CD14-positive monocyte (primary cell): ENCODE results near the gene CDH4. TPM values are rescaled to one million over a fixed set of nuclear protein-coding genes. Genes with fewer than 3 reads are reported as not detected.

ENCODE experiments used
- DNase-seq, 3 donors: peaks; one replicate each; pipeline ENCODE4 v3.0.0-alpha.2; 2011 to 2022
- H2AFZ ChIP-seq: 2 replicates; pipeline ENCODE4 v1.6.0; 2012; ENCODE audit warnings: mild to moderate bottlenecking, low read depth, low read length, inconsistent platforms; ENCODE audit not compliant: insufficient read depth, poor library complexity, severe bottlenecking
- H3K27ac ChIP-seq, 2 donors: 1 replicate in 1 of 2; 2 replicates in 1 of 2; pipeline ENCODE4 v1.5.1; 2012 to 2013; ENCODE audit warnings: low read length in 2 of 2, control low read depth in 1 of 2, inconsistent platforms in 1 of 2, low read depth in 1 of 2, mild to moderate bottlenecking in 1 of 2
- H3K27me3 ChIP-seq, 2 donors: one replicate each; pipeline versions ENCODE4 v1.6.0 to v1.6.1; 2011 to 2013; ENCODE audit warnings: low read length in 2 of 2; ENCODE audit not compliant: control insufficient read depth in 2 of 2, insufficient read depth in 2 of 2
- H3K36me3 ChIP-seq, 2 donors: replicated peaks in 1 of 2; 1 replicate in 1 of 2; 2 replicates in 1 of 2; pipeline versions ENCODE4 v1.5.1 to v1.6.1; 2012 to 2013; ENCODE audit warnings: low read length in 2 of 2, control low read depth in 1 of 2, inconsistent platforms in 1 of 2, mild to moderate bottlenecking in 1 of 2; ENCODE audit not compliant: insufficient read depth in 2 of 2, control insufficient read depth in 1 of 2
- H3K4me1 ChIP-seq, 2 donors: 1 replicate in 1 of 2; 2 replicates in 1 of 2; pipeline versions ENCODE4 v1.5.1 to v1.6.1; 2012 to 2013; ENCODE audit warnings: low read length in 2 of 2, control low read depth in 1 of 2, inconsistent platforms in 1 of 2, mild to moderate bottlenecking in 1 of 2, moderate library complexity in 1 of 2; ENCODE audit not compliant: insufficient read depth in 2 of 2, control insufficient read depth in 1 of 2
- H3K4me2 ChIP-seq: replicated peaks from 2 replicates; pipeline ENCODE3; 2012; ENCODE audit warnings: low read length, moderate library complexity, mild to moderate bottlenecking; ENCODE audit not compliant: poor library complexity, severe bottlenecking; ENCODE audit errors: extremely low read depth
- H3K4me3 ChIP-seq, 3 experiments: fragments of 200-600 bp in 1 of 3; sonication (generic) in 1 of 3; replicated peaks in 1 of 3; 1 replicate in 2 of 3; 2 replicates in 1 of 3; pipeline ENCODE4 v1.5.1; 2011 to 2013; ENCODE audit warnings: low read length in 3 of 3, mild to moderate bottlenecking in 3 of 3, control low read depth in 2 of 3, low read depth in 2 of 3, inconsistent platforms in 1 of 3, moderate library complexity in 1 of 3
- H3K79me2 ChIP-seq: 2 replicates; pipeline ENCODE4 v1.6.0; 2012; ENCODE audit warnings: mild to moderate bottlenecking, control low read depth, inconsistent platforms, low read length, moderate library complexity; ENCODE audit not compliant: insufficient read depth
- H3K9ac ChIP-seq: 2 replicates; pipeline ENCODE4 v1.6.0; 2017; ENCODE audit warnings: low read length, mild to moderate bottlenecking; ENCODE audit not compliant: insufficient read depth, poor library complexity, severe bottlenecking
- H3K9me3 ChIP-seq, 2 donors: replicated peaks in 1 of 2; 1 replicate in 1 of 2; 2 replicates in 1 of 2; pipeline versions ENCODE4 v1.5.1 to v1.6.1; 2012 to 2013; ENCODE audit warnings: low read length in 2 of 2, control low read depth in 1 of 2; ENCODE audit not compliant: control insufficient read depth in 1 of 2, insufficient read depth in 1 of 2
- H4K20me1 ChIP-seq: 2 replicates; pipeline ENCODE4 v1.6.0; 2012; ENCODE audit warnings: mild to moderate bottlenecking, low read length, control low read depth, moderate library complexity; ENCODE audit not compliant: insufficient read depth
- H3K27ac Mint-ChIP-seq, 7 donors: one replicate each; pipeline ENCODE4 v1.8.0; 2020; ENCODE audit warnings: mild to moderate bottlenecking in 7 of 7, mixed read lengths in 7 of 7, moderate library complexity in 6 of 7, inconsistent platforms in 2 of 7
- H3K27me3 Mint-ChIP-seq, 3 donors: one replicate each; pipeline ENCODE4 v1.8.0; 2021 to 2022; ENCODE audit warnings: low read depth in 3 of 3, mild to moderate bottlenecking in 3 of 3, mixed read lengths in 3 of 3, moderate library complexity in 3 of 3, inconsistent platforms in 1 of 3
- H3K36me3 Mint-ChIP-seq, 2 donors: one replicate each; pipeline ENCODE4 v1.8.0; 2020; ENCODE audit warnings: mixed read lengths in 2 of 2, inconsistent platforms in 1 of 2, mild to moderate bottlenecking in 1 of 2
- H3K4me1 Mint-ChIP-seq: one replicate; pipeline ENCODE4 v1.8.0; 2020; ENCODE audit warnings: mild to moderate bottlenecking, mixed read lengths
- H3K4me3 Mint-ChIP-seq, 2 donors: one replicate each; pipeline ENCODE4 v1.8.0; 2020; ENCODE audit warnings: mild to moderate bottlenecking in 2 of 2, mixed read lengths in 2 of 2, moderate library complexity in 1 of 2
- H3K9me3 Mint-ChIP-seq, 7 donors: one replicate each; pipeline ENCODE4 v1.8.0; 2020 to 2022; ENCODE audit warnings: mixed read lengths in 7 of 7, mild to moderate bottlenecking in 6 of 7, moderate library complexity in 6 of 7, inconsistent platforms in 2 of 7
- CTCF ChIP-seq: fragments of 200-600 bp; IDR thresholded peaks from one replicate; pipeline ENCODE4 v1.8.0; 2022; ENCODE audit warnings: antibody characterized with exemption, mild to moderate bottlenecking
- WGBS: methylation state at CpG from one replicate; pipeline ENCODE4 v1.1.5; 2013; ENCODE audit warnings: missing lambda C conversion rate; ENCODE audit not compliant: insufficient coverage; 5-methylcytosine and 5-hydroxymethylcytosine counted together
- intact Hi-C, 2 donors: fragments of 100-400 bp; cut with micrococcal nuclease; formaldehyde crosslinking; loops; one replicate each; pipeline versions ENCODE4 v1.15.0 to v1.15.1; 2023
- polyA plus RNA-seq, 3 donors: library from polyadenylated mRNA; depleted of rRNA in 1 of 3; unstranded in 2 of 3; stranded (reverse) in 1 of 3; fragments of 300-500 nt in 2 of 3; fragments of >200 nt in 1 of 3; fragmentation: Illumina TruSeq in 2 of 3; gene quantifications; 1 replicate in 2 of 3; 2 replicates in 1 of 3; pipeline ENCODE4 v1.2.3, GENCODE V29; 2012 to 2021

CDH4 gene
- polyA plus RNA-seq, 3 donors: not detected

DNA sequence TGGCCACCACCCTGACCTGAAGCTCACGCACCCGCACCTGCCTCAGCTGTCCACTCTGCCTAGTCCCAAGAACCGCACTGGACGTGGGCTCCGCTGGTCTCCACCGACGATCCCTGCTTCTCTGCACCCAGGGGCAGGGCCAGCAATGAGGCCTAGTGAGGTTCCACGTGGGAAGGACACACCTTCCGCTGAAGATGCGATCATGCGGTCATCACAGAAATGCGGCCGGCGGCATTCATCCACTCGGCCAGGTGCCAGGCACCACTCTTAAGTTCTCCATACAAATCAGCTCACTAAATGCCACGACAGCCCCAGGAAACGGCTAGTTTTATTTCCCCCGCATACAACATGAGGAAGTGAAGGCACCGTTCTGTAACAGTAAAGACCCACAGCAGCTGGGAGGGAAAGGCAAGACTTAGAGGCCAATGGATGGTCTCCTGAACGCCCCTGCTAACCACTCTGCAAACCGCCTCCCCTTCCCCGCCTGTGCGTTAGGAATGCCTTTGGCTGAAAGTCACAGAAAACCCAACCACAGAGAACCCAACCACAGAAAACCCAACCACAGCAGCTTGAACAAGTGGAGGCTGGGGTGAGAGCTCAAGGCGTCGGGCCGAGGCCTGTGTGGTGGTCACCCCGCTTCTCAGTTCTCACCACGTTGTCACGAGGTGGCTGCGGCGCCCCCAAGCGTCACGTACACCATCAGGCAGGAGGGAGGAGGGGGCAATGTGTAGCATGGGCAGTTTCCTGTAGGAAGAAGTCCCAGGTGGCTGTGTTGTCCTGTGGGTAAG is 609.2 kb downstream of the CDH4 start:
- DNase-seq: no peak
- WGBS: 74% methylated on average over 29 of the region's 33 CpGs
- Histone ChIP-seq H3K9ac (no peak overlapping the region), H3K79me2 (no peaks in the 10 kb centered on the region), H3K4me2 (no peak overlapping the region), H4K20me1 (no peaks in the 10 kb centered on the region), H3K27ac (no peak overlapping the region), H2AFZ (no peak overlapping the region), H3K36me3 (no peaks in the 10 kb centered on the region), H3K4me1 (no peaks in the 10 kb centered on the region), H3K4me3 (no peak overlapping the region), H3K9me3 (peaks cover 0 to 88% of the 10 kb centered on the region in 2 donors), H3K27me3 (no peaks in the 10 kb centered on the region)
- H3K4me1 Mint-ChIP-seq: no peaks in the 10 kb centered on the region
- H3K9me3 Mint-ChIP-seq: peaks cover 0 to 38% (median 22%) of the 10 kb centered on the region in 7 donors
- no peak overlapping the region for H3K27ac Mint-ChIP-seq
- H3K4me3 Mint-ChIP-seq: no peak overlapping the region
- H3K27me3 Mint-ChIP-seq: peaks cover 0 to 2% (median 1%) of the 10 kb centered on the region in 3 donors
- TF ChIP-seq CTCF: no peak
- intact Hi-C loops: no loop called here
- no peaks in the 10 kb centered on the region for H3K36me3 Mint-ChIP-seq

- no peak for DNase-seq
- no peak overlapping the region for H3K27ac Mint-ChIP-seq
- WGBS: 97% methylated on average over 10 of the region's 15 CpGs
- intact Hi-C loops: no loop called here
- no peaks in the 10 kb centered on the region for H3K36me3 Mint-ChIP-seq
- H3K27me3 ChIP-seq: no peaks in the 10 kb centered on the region
- H3K4me1 ChIP-seq: no peaks in the 10 kb centered on the region
- no peaks in the 10 kb centered on the region for H3K79me2 ChIP-seq
- H3K9me3 Mint-ChIP-seq: peaks cover 0 to 41% (median 22%) of the 10 kb centered on the region in 7 donors
- H2AFZ ChIP-seq: no peak overlapping the region
- H3K27ac ChIP-seq: no peak overlapping the region
- TF ChIP-seq CTCF: no peak
- peaks cover 0 to 2% (median 0%) of the 10 kb centered on the region in 3 donors for H3K27me3 Mint-ChIP-seq
- H3K4me3 Mint-ChIP-seq: no peak overlapping the region
- H3K4me2 ChIP-seq: no peak overlapping the region
- no peaks in the 10 kb centered on the region for H3K4me1 Mint-ChIP-seq
- peaks cover 0 to 89% of the 10 kb centered on the region in 2 donors for H3K9me3 ChIP-seq
- no peaks in the 10 kb centered on the region for H4K20me1 ChIP-seq
- no peak overlapping the region for H3K9ac ChIP-seq
- H3K4me3 ChIP-seq: no peak overlapping the region
- no peaks in the 10 kb centered on the region for H3K36me3 ChIP-seq
These were observed 609.8 kb downstream of the CDH4 start for GRCh38 chr20:61861858-61862257.
